Neuronal stem cell (in vitro differentiated cells): Measurements from ENCODE around the gene DDX5.
"Not testable (repeated sequence)": the region's sequence is repeated elsewhere in the genome, so short reads cannot be mapped to it uniquely, and the experiment has no call there.

ENCODE experiments used
- DNase-seq: peaks from one replicate; pipeline ENCODE4 v3.0.0-alpha.2; 2013; ENCODE audit warnings: low spot score
- H2AFZ ChIP-seq: one replicate; pipeline ENCODE4 v1.6.1; 2013; ENCODE audit warnings: mild to moderate bottlenecking, low read length, inconsistent platforms
- H2AK5ac ChIP-seq: 2 replicates; pipeline ENCODE4 v1.6.1; 2013; ENCODE audit warnings: low read depth, mild to moderate bottlenecking, inconsistent platforms, low read length, moderate library complexity, mixed read lengths
- H2BK120ac ChIP-seq: 2 replicates; pipeline ENCODE4 v1.6.1; 2013; ENCODE audit warnings: low read depth, mild to moderate bottlenecking, inconsistent platforms, low read length, moderate library complexity, mixed read lengths
- H2BK12ac ChIP-seq: one replicate; pipeline ENCODE4 v1.6.1; 2013; ENCODE audit warnings: low read length, inconsistent platforms
- H2BK15ac ChIP-seq: 2 replicates; pipeline ENCODE4 v1.6.1; 2013; ENCODE audit warnings: mild to moderate bottlenecking, low read length, inconsistent platforms, mixed read lengths
- H2BK5ac ChIP-seq: one replicate; pipeline ENCODE4 v1.6.1; 2013; ENCODE audit warnings: inconsistent platforms, mild to moderate bottlenecking, low read length, moderate library complexity
- H3K14ac ChIP-seq: one replicate; pipeline ENCODE4 v1.6.1; 2013; ENCODE audit warnings: low read length, inconsistent platforms
- H3K18ac ChIP-seq: 2 replicates; pipeline ENCODE4 v1.6.1; 2013; ENCODE audit warnings: low read length, inconsistent platforms
- H3K23ac ChIP-seq: 2 replicates; pipeline ENCODE4 v1.6.1; 2013; ENCODE audit warnings: low read depth, mild to moderate bottlenecking, mixed read lengths, low read length, inconsistent platforms; ENCODE audit not compliant: poor library complexity
- H3K27ac ChIP-seq: replicated peaks from 3 replicates; pipeline ENCODE4 v1.5.1; 2013; ENCODE audit warnings: low read length, inconsistent platforms
- H3K27me3 ChIP-seq, 3 experiments: 2 replicates each; pipeline ENCODE4 v1.6.1; 2013; ENCODE audit warnings: low read length in 3 of 3, mild to moderate bottlenecking in 2 of 3, inconsistent platforms in 1 of 3, low read depth in 1 of 3, mixed read lengths in 1 of 3, moderate library complexity in 1 of 3; ENCODE audit not compliant: control insufficient read depth in 3 of 3, insufficient read depth in 3 of 3
- H3K36me3 ChIP-seq, 2 donors: replicated peaks in 1 of 2; 2 replicates each; pipeline ENCODE4 v1.6.1; 2013; ENCODE audit warnings: low read length in 2 of 2; ENCODE audit not compliant: control insufficient read depth in 2 of 2, insufficient read depth in 2 of 2
- H3K4ac ChIP-seq: 2 replicates; pipeline ENCODE4 v1.6.1; 2013; ENCODE audit warnings: inconsistent platforms, mild to moderate bottlenecking, low read length, moderate library complexity
- H3K4me1 ChIP-seq, 2 donors: 1 replicate in 1 of 2; 2 replicates in 1 of 2; pipeline ENCODE4 v1.6.1; 2013; ENCODE audit warnings: low read length in 2 of 2, low read depth in 1 of 2; ENCODE audit not compliant: control insufficient read depth in 2 of 2, insufficient read depth in 1 of 2
- H3K4me2 ChIP-seq: one replicate; pipeline ENCODE4 v1.6.1; 2013; ENCODE audit warnings: mild to moderate bottlenecking, low read length, inconsistent platforms; ENCODE audit not compliant: insufficient read depth, poor library complexity, severe bottlenecking
- H3K4me3 ChIP-seq, 2 donors: 2 replicates each; pipeline ENCODE4 v1.5.1; 2013; ENCODE audit warnings: low read length in 2 of 2, mild to moderate bottlenecking in 2 of 2, inconsistent platforms in 1 of 2, moderate library complexity in 1 of 2
- H3K79me1 ChIP-seq: one replicate; pipeline ENCODE4 v1.6.1; 2013; ENCODE audit warnings: low read depth, mild to moderate bottlenecking, inconsistent platforms, low read length, moderate library complexity
- H3K9ac ChIP-seq: one replicate; pipeline ENCODE4 v1.6.1; 2013; ENCODE audit warnings: mild to moderate bottlenecking, low read depth, low read length, inconsistent platforms; ENCODE audit not compliant: poor library complexity
- H3K9me3 ChIP-seq, 2 donors: replicated peaks in 1 of 2; 2 replicates each; pipeline versions ENCODE3 to v1.6.1; 2013; ENCODE audit warnings: low read length in 2 of 2, mild to moderate bottlenecking in 2 of 2, inconsistent platforms in 1 of 2, low read depth in 1 of 2, mixed read lengths in 1 of 2, moderate library complexity in 1 of 2; ENCODE audit not compliant: control insufficient read depth in 2 of 2, insufficient read depth in 1 of 2
- H4K8ac ChIP-seq: one replicate; pipeline ENCODE4 v1.6.1; 2013; ENCODE audit warnings: low read depth, mild to moderate bottlenecking, inconsistent platforms, low read length, moderate library complexity
- H4K91ac ChIP-seq: one replicate; pipeline ENCODE4 v1.6.1; 2013; ENCODE audit warnings: low read length, low read depth, mild to moderate bottlenecking, inconsistent platforms; ENCODE audit not compliant: poor library complexity
- WGBS, 2 donors: extraction: QIAGEN DNeasy Blood & Tissue Kit; methylation state at CpG; one replicate each; pipeline ENCODE4 v1.1.7; 2013; ENCODE audit warnings: missing lambda C conversion rate in 2 of 2, mixed read lengths in 1 of 2; ENCODE audit not compliant: insufficient read length in 2 of 2, insufficient replicate concordance in 1 of 2; ENCODE audit errors: extremely low coverage in 2 of 2; 5-methylcytosine and 5-hydroxymethylcytosine counted together

The DDX5 gene

GRCh38 chr17:64460955-64461354 is 45.1 kb downstream of the DDX5 start:
- no peak overlapping the region for H4K8ac ChIP-seq
- no peak overlapping the region for H3K9ac ChIP-seq
- H3K18ac ChIP-seq: no peak overlapping the region
- H2AK5ac ChIP-seq: no peak overlapping the region
- no peak overlapping the region for H3K4me3 ChIP-seq
- H3K4ac ChIP-seq: no peak overlapping the region
- H3K14ac ChIP-seq: no peak overlapping the region
- H2BK5ac ChIP-seq: no peak overlapping the region
- H3K4me1 ChIP-seq: no peaks in the 10 kb centered on the region
- H4K91ac ChIP-seq: no peak overlapping the region
- no peak overlapping the region for H3K23ac ChIP-seq
- H3K27ac ChIP-seq: no peak overlapping the region
- H3K36me3 ChIP-seq: no peaks in the 10 kb centered on the region
- H3K9me3 ChIP-seq: no peaks in the 10 kb centered on the region
- H3K4me2 ChIP-seq: no peak overlapping the region
- H2BK12ac ChIP-seq: no peak overlapping the region
- WGBS, 2 donors: no CpG with 5 or more reads among the region's 8 CpGs
- H3K27me3 ChIP-seq: peaks cover 0 to 5% (median 0%) of the 10 kb centered on the region in 3 experiments
- no peak overlapping the region for H2AFZ ChIP-seq
- H2BK15ac ChIP-seq: no peak overlapping the region
- DNase-seq: no peak
- H3K79me1 ChIP-seq: no peaks in the 10 kb centered on the region
- no peak overlapping the region for H2BK120ac ChIP-seq

- not testable (repeated sequence) for H3K36me3 ChIP-seq, DNase-seq, H3K18ac ChIP-seq, H2AFZ ChIP-seq, H3K27me3 ChIP-seq, H3K9ac ChIP-seq, H2BK15ac ChIP-seq, H3K79me1 ChIP-seq, H3K27ac ChIP-seq, H2AK5ac ChIP-seq, H4K8ac ChIP-seq, H3K4ac ChIP-seq, H2BK120ac ChIP-seq, H3K4me3 ChIP-seq, H3K9me3 ChIP-seq, H3K23ac ChIP-seq, H3K4me1 ChIP-seq, H2BK5ac ChIP-seq, H3K4me2 ChIP-seq, H2BK12ac ChIP-seq, H3K14ac ChIP-seq, H4K91ac ChIP-seq
- no CpG with 5 or more reads among the region's 7 CpGs for WGBS, 2 donors
Measured at GRCh38 chr17:64459818-64460217, 46.3 kb downstream of the DDX5 start.

- Histone ChIP-seq H3K27me3 (peaks cover 0 to 5% (median 0%) of the 10 kb centered on the region in 3 experiments), H2BK120ac (no peak overlapping the region), H3K9ac (peak overlapping the region; percentile 1), H3K9me3 (no peaks in the 10 kb centered on the region), H3K4me1 (no peaks in the 10 kb centered on the region), H3K14ac (no peak overlapping the region), H2BK12ac (no peak overlapping the region), H2BK5ac (no peak overlapping the region), H2AFZ (no peak overlapping the region), H4K91ac (no peak overlapping the region), H3K18ac (no peak overlapping the region), H2BK15ac (no peak overlapping the region), H2AK5ac (no peak overlapping the region), H3K36me3 (no peaks in the 10 kb centered on the region), H4K8ac (no peak overlapping the region), H3K79me1 (no peaks in the 10 kb centered on the region), H3K4ac (no peak overlapping the region), H3K27ac (no peak overlapping the region), H3K4me3 (no peak overlapping the region), H3K4me2 (no peak overlapping the region), H3K23ac (no peak overlapping the region)
- no CpG with 5 or more reads among the region's 6 CpGs for WGBS, 2 donors
- no peak for DNase-seq
Measured at GRCh38 chr17:64459284-64459747, 46.8 kb downstream of the DDX5 start.

GRCh38 chr17:64458756-64459155 is 47.3 kb downstream of the DDX5 start:
- H3K4me3 ChIP-seq: no peak overlapping the region
- H3K9ac ChIP-seq: peak overlapping the region; percentile 1
- no peak for DNase-seq
- no peak overlapping the region for H4K8ac ChIP-seq
- H3K4ac ChIP-seq: no peak overlapping the region
- no peak overlapping the region for H2BK15ac ChIP-seq
- H3K18ac ChIP-seq: no peak overlapping the region
- H3K4me1 ChIP-seq: no peaks in the 10 kb centered on the region
- WGBS, 2 donors: no CpG with 5 or more reads among the region's 8 CpGs
- no peaks in the 10 kb centered on the region for H3K36me3 ChIP-seq
- peaks cover 0 to 5% (median 0%) of the 10 kb centered on the region in 3 experiments for H3K27me3 ChIP-seq
- no peak overlapping the region for H2BK120ac ChIP-seq
- H3K23ac ChIP-seq: no peak overlapping the region
- H2BK5ac ChIP-seq: no peak overlapping the region
- H3K14ac ChIP-seq: no peak overlapping the region
- no peaks in the 10 kb centered on the region for H3K79me1 ChIP-seq
- no peak overlapping the region for H3K4me2 ChIP-seq
- H2AK5ac ChIP-seq: peak overlapping the region; percentile 71
- H2AFZ ChIP-seq: no peak overlapping the region
- no peak overlapping the region for H3K27ac ChIP-seq
- H3K9me3 ChIP-seq: no peaks in the 10 kb centered on the region
- H4K91ac ChIP-seq: no peak overlapping the region
- no peak overlapping the region for H2BK12ac ChIP-seq
